ENCODE measurements around the gene MBNL3. TPM values are rescaled to one million over a fixed set of nuclear protein-coding genes. Genes with fewer than 3 reads are reported as not detected.

Gene MBNL3
- total RNA-seq, 1 donor, result 10.2 TPM

DNA sequence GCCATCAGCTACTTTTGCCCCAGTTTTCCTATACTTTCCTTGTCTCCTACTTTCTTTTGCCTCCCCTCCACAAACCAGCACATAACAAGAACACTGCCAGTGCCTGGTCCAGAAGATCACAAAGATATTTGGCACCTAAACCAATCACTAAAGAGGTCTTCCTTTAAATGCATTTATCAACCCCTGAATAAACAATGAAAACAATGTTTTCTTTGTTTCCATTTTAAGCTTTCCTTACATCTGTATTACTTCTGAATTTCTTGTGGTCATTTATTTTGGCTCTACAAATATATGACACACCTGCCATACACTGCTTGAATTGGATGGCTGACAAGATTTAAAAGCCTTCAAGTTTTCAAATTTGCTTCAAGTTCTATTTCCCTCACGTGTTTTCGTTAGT lies 43.9 kb downstream of the MBNL3 start:
- peak; percentile 6 for DNase-seq (ENCODE audit: low read depth)
- H3K4me3 ChIP-seq (ENCODE audit: low read depth, low read length), result no peak overlapping the region
- TF ChIP-seq, protein P1, sequence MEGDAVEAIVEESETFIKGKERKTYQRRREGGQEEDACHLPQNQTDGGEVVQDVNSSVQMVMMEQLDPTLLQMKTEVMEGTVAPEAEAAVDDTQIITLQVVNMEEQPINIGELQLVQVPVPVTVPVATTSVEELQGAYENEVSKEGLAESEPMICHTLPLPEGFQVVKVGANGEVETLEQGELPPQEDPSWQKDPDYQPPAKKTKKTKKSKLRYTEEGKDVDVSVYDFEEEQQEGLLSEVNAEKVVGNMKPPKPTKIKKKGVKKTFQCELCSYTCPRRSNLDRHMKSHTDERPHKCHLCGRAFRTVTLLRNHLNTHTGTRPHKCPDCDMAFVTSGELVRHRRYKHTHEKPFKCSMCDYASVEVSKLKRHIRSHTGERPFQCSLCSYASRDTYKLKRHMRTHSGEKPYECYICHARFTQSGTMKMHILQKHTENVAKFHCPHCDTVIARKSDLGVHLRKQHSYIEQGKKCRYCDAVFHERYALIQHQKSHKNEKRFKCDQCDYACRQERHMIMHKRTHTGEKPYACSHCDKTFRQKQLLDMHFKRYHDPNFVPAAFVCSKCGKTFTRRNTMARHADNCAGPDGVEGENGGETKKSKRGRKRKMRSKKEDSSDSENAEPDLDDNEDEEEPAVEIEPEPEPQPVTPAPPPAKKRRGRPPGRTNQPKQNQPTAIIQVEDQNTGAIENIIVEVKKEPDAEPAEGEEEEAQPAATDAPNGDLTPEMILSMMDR (IDR thresholded peaks at IDR 0.05; ENCODE audit: insufficient read depth, low read length), result no peak

GRCh38 chrX:132443196-132444135 lies 45.4 kb downstream of the MBNL3 start:
- no peak overlapping the region for H3K4me3 ChIP-seq (ENCODE audit: low read depth, low read length)
- TF ChIP-seq, protein P1 (IDR thresholded peaks at IDR 0.05; ENCODE audit: insufficient read depth, low read length), result no peak
- DNase-seq (ENCODE audit: low read depth), result peak; percentile 37

GRCh38 chrX:132442691-132443090 lies 46.1 kb downstream of the MBNL3 start:
- peak; percentile 64 for DNase-seq (ENCODE audit: low read depth)

GRCh38 chrX:132435222-132435621 lies 53.6 kb downstream of the MBNL3 start:
- TF ChIP-seq, protein P1 (IDR thresholded peaks at IDR 0.05; ENCODE audit: insufficient read depth, low read length), result no peak
- DNase-seq (ENCODE audit: low read depth), result peak; percentile 18
- no peak overlapping the region for H3K4me3 ChIP-seq (ENCODE audit: low read depth, low read length)

More at GRCh38 chrX:132442691-132443090, 46.1 kb downstream of the MBNL3 start:
- H3K4me3 ChIP-seq (ENCODE audit: low read depth, low read length), result no peak overlapping the region
- TF ChIP-seq, protein P1 (IDR thresholded peaks at IDR 0.05; ENCODE audit: insufficient read depth, low read length), result no peak

- DNase-seq (ENCODE audit: low read depth), result no peak
- H3K4me3 ChIP-seq (ENCODE audit: low read depth, low read length), result no peak overlapping the region
- TF ChIP-seq, protein P1 (IDR thresholded peaks at IDR 0.05; ENCODE audit: insufficient read depth, low read length), result no peak
These were observed 55.3 kb downstream of the MBNL3 start for GRCh38 chrX:132433551-132433950.

- no peak overlapping the region for H3K4me3 ChIP-seq (ENCODE audit: low read depth, low read length)
- TF ChIP-seq, protein P1 (IDR thresholded peaks at IDR 0.05; ENCODE audit: insufficient read depth, low read length), result no peak
- no peak for DNase-seq (ENCODE audit: low read depth)
These were observed 55.8 kb downstream of the MBNL3 start for GRCh38 chrX:132433001-132433400.

All from fibroblast of the aortic adventitia (primary cell).